ENCODE measurements around the gene LDB1.

DNA sequence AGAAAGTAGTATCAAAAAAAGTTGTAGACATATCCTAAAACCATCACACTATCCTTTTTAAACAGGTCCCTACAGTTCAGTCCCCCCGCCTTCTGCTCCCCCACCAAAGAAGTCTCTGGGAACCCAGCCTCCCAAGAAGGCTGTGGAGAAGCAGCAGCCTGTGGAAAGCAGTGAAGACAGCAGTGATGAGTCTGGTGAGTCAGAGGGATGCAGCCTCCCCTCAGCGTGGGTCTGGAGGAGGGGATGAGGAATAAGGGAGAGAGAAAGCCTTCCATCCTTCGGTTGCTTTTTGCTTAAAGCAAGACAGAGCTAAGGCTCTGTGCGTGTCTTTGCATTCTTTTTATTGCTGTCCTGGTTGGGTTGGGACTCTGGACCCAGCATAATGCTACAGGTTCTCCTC lies 39.7 kb upstream of the LDB1 start:
- no peak for TF ChIP-seq ZNF274 (IDR thresholded peaks at IDR 0.05; ENCODE audit: low read depth, low read length)
- TF ChIP-seq YY1 (IDR thresholded peaks at IDR 0.05; ENCODE audit: insufficient read depth, insufficient read length) = no peak
- TF ChIP-seq SUZ12 (IDR thresholded peaks at IDR 0.05; ENCODE audit: extremely low read depth, insufficient read depth, insufficient read length) = no peak

Data from NT2/D1 (cell line).